GM18873 (cell line): ENCODE measurements around the gene FKBP4.

ENCODE experiments used
- ATAC-seq: cut with Tn5 transposase; IDR thresholded peaks from one replicate; pipeline ENCODE4 v1.9.1; 2021; ENCODE audit warnings: mild to moderate bottlenecking, moderate library complexity, moderate number of reproducible peaks; ENCODE audit not compliant: unreplicated experiment, low FRiP score

The FKBP4 gene

DNA sequence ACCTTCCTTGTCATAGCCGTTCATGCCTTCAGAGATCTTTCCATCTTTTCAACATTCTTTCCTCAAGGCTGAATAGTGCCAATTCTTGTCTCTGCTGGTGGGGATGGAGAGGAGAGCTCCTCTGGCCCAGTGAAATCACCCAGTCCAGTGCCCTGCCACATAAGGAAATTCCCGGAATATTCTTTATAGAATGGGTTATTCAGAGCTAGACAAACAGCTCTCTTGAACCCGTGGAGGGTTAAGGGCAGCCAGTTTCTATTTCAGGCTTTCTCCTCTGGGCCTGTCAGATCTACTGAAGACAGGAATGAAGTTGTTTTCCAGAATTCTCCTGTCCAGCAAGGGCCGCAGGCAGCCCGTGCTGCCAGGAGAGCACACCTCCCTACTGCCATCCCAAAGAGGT is 48.2 kb downstream of the FKBP4 start:
- ATAC-seq, result no peak

DNA sequence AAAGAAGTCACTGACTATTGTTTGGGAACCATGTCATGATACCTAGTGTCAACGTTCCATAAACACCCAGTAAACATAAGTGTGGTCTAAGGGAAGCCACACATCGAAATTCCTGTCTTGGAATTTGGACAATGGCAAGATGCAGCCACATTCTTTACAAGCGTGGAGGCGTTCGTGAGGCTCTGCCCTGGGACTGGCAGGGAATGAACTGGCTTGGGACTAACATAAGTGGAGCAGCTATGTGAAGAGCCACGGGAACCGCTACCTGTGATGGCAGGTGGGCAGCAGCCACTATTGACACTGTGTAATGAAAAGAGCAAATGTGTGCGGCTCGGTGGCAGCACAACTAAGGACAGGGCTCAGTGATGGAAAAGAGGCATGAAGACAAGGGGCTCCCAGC is 50.0 kb downstream of the FKBP4 start:
- ATAC-seq, result no peak

DNA sequence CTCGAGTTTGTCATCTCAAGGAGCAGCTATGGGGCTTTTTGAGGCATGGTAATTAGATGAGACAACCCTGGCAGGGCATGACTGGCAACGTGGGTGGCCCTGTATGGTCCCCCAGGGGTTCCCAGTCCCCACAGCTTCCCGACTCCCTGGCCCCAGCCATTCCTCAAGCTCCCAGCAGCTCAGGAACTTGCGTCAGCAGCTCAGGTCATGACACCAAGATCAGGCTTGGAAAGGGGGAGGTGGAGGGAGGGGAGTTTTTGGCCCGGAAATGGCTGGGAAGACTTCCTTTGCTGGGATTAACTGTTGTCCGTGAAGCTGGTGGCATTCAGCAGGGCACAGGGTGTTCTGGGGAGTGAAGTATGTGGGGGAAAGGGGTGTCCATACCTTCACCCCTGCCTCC is 50.5 kb downstream of the FKBP4 start:
- ATAC-seq, result no peak

DNA sequence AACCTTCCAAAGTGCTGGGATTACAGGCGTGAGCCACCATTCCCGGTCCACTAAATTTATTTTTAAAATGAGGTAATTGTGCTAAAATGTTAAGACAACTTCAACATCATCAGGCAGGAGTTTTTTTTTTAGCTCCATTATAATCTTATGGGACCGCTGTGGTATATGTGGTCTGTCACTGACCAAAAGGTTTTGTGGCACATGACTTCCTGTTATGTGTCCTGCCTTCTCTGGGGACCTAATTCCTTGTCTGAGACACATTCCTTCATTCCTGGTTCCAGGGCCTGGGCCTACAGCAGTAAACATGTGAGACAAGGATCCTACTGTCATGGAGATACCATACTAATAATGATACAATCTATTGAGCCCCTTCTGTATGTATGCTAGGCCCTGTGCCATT is 57.2 kb downstream of the FKBP4 start:
- ATAC-seq, result no peak

DNA sequence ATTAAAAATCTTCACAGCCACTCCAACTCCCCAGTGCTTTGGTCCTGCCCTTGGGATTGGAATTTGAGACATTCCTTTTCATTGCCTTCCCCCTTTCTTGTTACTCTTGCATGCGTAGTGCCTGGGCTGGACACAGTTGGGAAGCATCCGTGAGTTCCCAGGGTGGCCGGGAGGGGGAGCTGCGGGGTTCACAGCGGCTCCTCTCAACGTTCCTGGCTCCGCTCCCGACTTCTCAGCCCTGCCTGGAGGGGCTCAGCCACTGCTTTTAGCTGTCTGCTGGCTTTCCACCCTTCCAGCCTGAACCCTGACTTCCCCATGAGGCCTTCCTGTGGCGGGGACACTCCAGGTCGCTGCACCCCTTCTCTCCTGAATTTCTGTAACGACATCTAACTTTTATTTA is 58.9 kb downstream of the FKBP4 start:
- ATAC-seq, result no peak
